Stimulated activated CD8-positive, alpha-beta memory T cell treated with anti-CD3 and anti-CD28 coated beads, Interleukin-2, amount 100 ng/mL, for 48 hours (primary cell): ENCODE measurements around the gene RMND5B.
A peak's percentile ranks its signal among the peaks of the same experiment; 100 is the strongest.
"Not testable (repeated sequence)": the region's sequence is repeated elsewhere in the genome, so short reads cannot be mapped to it uniquely, and the experiment has no call there.

ENCODE experiments used
- DNase-seq, 2 donors: peaks; one replicate each; pipeline ENCODE4 v3.0.0-alpha.2; 2020; ENCODE audit warnings: low read depth in 2 of 2

RMND5B gene

GRCh38 chr5:178130576-178131445, at the start of gene RMND5B:
RMND5B (plus strand) TSS chr5:178131014; CDS start chr5:178138120, 7,106 bp downstream.
- peak; percentile 67 to 75 for DNase-seq

GRCh38 chr5:178081571-178082243, 49.1 kb upstream of the RMND5B start:
- DNase-seq: no peak

- no peak for DNase-seq
These were observed 46.9 kb upstream of the RMND5B start for GRCh38 chr5:178083922-178084321.

- no peak for DNase-seq
These were observed 45.5 kb upstream of the RMND5B start for GRCh38 chr5:178085316-178085715.

- DNase-seq: no peak
These were observed 44.5 kb upstream of the RMND5B start for GRCh38 chr5:178086266-178086665.

- DNase-seq: not testable (repeated sequence)
These were observed 43.6 kb upstream of the RMND5B start for GRCh38 chr5:178087199-178087598.

- DNase-seq: no peak
These were observed 40.0 kb upstream of the RMND5B start for GRCh38 chr5:178090856-178091255.

GRCh38 chr5:178093134-178093533, 37.7 kb upstream of the RMND5B start:
- no peak for DNase-seq

GRCh38 chr5:178094345-178094744, 36.5 kb upstream of the RMND5B start:
- no peak for DNase-seq

- no peak for DNase-seq
These were observed 32.1 kb upstream of the RMND5B start for GRCh38 chr5:178098685-178099084.

- no peak for DNase-seq
These were observed 27.2 kb upstream of the RMND5B start for GRCh38 chr5:178103612-178104011.

GRCh38 chr5:178104492-178104891, 26.3 kb upstream of the RMND5B start:
- DNase-seq: no peak

GRCh38 chr5:178106086-178106485, 24.7 kb upstream of the RMND5B start:
- no peak for DNase-seq

- DNase-seq: no peak
These were observed 24.1 kb upstream of the RMND5B start for GRCh38 chr5:178106556-178107239.

- DNase-seq: no peak
These were observed 23.0 kb upstream of the RMND5B start for GRCh38 chr5:178107756-178108310.

GRCh38 chr5:178108446-178108845, 22.4 kb upstream of the RMND5B start:
- DNase-seq: no peak

GRCh38 chr5:178108966-178109365, 21.8 kb upstream of the RMND5B start:
- DNase-seq: no peak

- DNase-seq: no peak
These were observed 20.3 kb upstream of the RMND5B start for GRCh38 chr5:178110511-178110910.

- no peak for DNase-seq
These were observed 18.9 kb upstream of the RMND5B start for GRCh38 chr5:178111925-178112324.

- DNase-seq: no peak
These were observed 18.3 kb upstream of the RMND5B start for GRCh38 chr5:178112545-178112944.

GRCh38 chr5:178113141-178113787, 17.6 kb upstream of the RMND5B start, which contains the start of gene N4BP3:
N4BP3 (plus strand) TSS chr5:178113532; CDS start chr5:178119584, 6,052 bp downstream.
- peak; percentile 76 to 82 for DNase-seq
